RWPE2 (cell line): ENCODE data around the gene KLHDC7B.
A peak's percentile ranks its signal among the peaks of the same experiment; 100 is the strongest.

Source experiments
- ATAC-seq: fragments of 200-7000 bp; cut with Tn5 transposase; 3 replicates; pipeline ENCODE4 v1.9.1; 2021; ENCODE audit warnings: low read depth
- DNase-seq: peaks from one replicate; pipeline ENCODE4 v3.0.0-alpha.2; 2020; ENCODE audit warnings: low spot score
- H3K27ac ChIP-seq: fragments of 450-650 bp; 2 replicates; pipeline ENCODE4 v1.5.1; 2017; ENCODE audit warnings: mild to moderate bottlenecking; ENCODE audit not compliant: poor library complexity, severe bottlenecking
- H3K27me3 ChIP-seq: fragments of 250-450 bp; sonication (Bioruptor Pico); 2 replicates; pipeline ENCODE4 v1.5.1; 2021; ENCODE audit warnings: mild to moderate bottlenecking, moderate library complexity; ENCODE audit not compliant: insufficient read depth, poor library complexity, severe bottlenecking
- H3K36me3 ChIP-seq: fragments of 250-450 bp; sonication (Bioruptor Pico); 2 replicates; pipeline ENCODE4 v1.5.1; 2020; ENCODE audit warnings: low read depth, mild to moderate bottlenecking, moderate library complexity
- H3K4me1 ChIP-seq: fragments of 250-450 bp; sonication (Bioruptor Pico); 2 replicates; pipeline ENCODE4 v1.5.1; 2021; ENCODE audit warnings: mild to moderate bottlenecking, moderate library complexity; ENCODE audit not compliant: insufficient read depth, poor library complexity, severe bottlenecking
- H3K4me3 ChIP-seq: fragments of 250-450 bp; sonication (Bioruptor Pico); 2 replicates; pipeline ENCODE4 v1.5.1; 2021; ENCODE audit warnings: mild to moderate bottlenecking, moderate library complexity; ENCODE audit not compliant: severe bottlenecking
- H3K9me3 ChIP-seq: fragments of 250-450 bp; sonication (Bioruptor Pico); 2 replicates; pipeline ENCODE4 v1.5.1; 2021; ENCODE audit warnings: mild to moderate bottlenecking, moderate library complexity; ENCODE audit not compliant: severe bottlenecking
- CTCF ChIP-seq: fragments of 450-650 bp; IDR thresholded peaks from one replicate; pipeline ENCODE4 v1.5.1; 2017; ENCODE audit warnings: mild to moderate bottlenecking, moderate library complexity; ENCODE audit not compliant: poor library complexity, severe bottlenecking

The KLHDC7B gene

GRCh38 chr22:50577987-50578775, 32.5 kb downstream of the KLHDC7B start, which contains the start of gene CPT1B:
Gene CPT1B (minus strand): TSS chr22:50578427. CDS start chr22:50577915, 512 bp downstream.
- no peaks in the 10 kb centered on the region for H3K27me3 ChIP-seq
- peaks cover 27% of the 10 kb centered on the region for H3K36me3 ChIP-seq
- H3K9me3 ChIP-seq: no peaks in the 10 kb centered on the region
- no peak within 1 kb of the TSS for H3K27ac ChIP-seq
- no peaks in the 10 kb centered on the region for H3K4me1 ChIP-seq
- TF ChIP-seq CTCF: no peak
- ATAC-seq (no peak), DNase-seq (no peak)
- no peak within 1 kb of the TSS for H3K4me3 ChIP-seq

- Histone ChIP-seq H3K9me3 (no peaks in the 10 kb centered on the region), H3K27ac (no peak overlapping the region), H3K4me3 (no peak overlapping the region), H3K4me1 (peaks cover 4% of the 10 kb centered on the region), H3K36me3 (peaks cover 27% of the 10 kb centered on the region), H3K27me3 (no peaks in the 10 kb centered on the region)
- no peak for DNase-seq
- no peak for TF ChIP-seq CTCF
- ATAC-seq: no peak
These were observed 33.1 kb downstream of the KLHDC7B start for GRCh38 chr22:50578776-50579310.

GRCh38 chr22:50579752-50580151, 34.1 kb downstream of the KLHDC7B start:
- Histone ChIP-seq H3K4me1 (peaks cover 4% of the 10 kb centered on the region), H3K27me3 (no peaks in the 10 kb centered on the region), H3K36me3 (peaks cover 27% of the 10 kb centered on the region), H3K27ac (no peak overlapping the region), H3K4me3 (no peak overlapping the region), H3K9me3 (no peaks in the 10 kb centered on the region)
- DNase-seq (no peak), ATAC-seq (no peak)
- no peak for TF ChIP-seq CTCF

GRCh38 chr22:50581031-50581949, 35.6 kb downstream of the KLHDC7B start:
- DNase-seq: no peak

More at GRCh38 chr22:50581031-50581949, 35.6 kb downstream of the KLHDC7B start:
- Histone ChIP-seq H3K4me3 (peak overlapping the region; percentile 79), H3K36me3 (peaks cover 27% of the 10 kb centered on the region), H3K27ac (peak overlapping the region; percentile 69), H3K4me1 (peaks cover 4% of the 10 kb centered on the region), H3K27me3 (no peaks in the 10 kb centered on the region), H3K9me3 (no peaks in the 10 kb centered on the region)
- TF ChIP-seq CTCF: no peak
- no peak for ATAC-seq
